ENCODE data around the gene ANLN.

GRCh38 chr7:36478745-36479144 lies 89.1 kb downstream of the ANLN start:
- no peak for TF ChIP-seq CTCF (IDR thresholded peaks at IDR 0.05 in 2 of 3, conservative IDR thresholded peaks at IDR 0.05 in 1 of 3; ENCODE audit: borderline replicate concordance in 1 of 3, insufficient read depth in 1 of 3, low read depth in 2 of 3, low read length in 2 of 3)
- TF ChIP-seq SRF (IDR thresholded peaks at IDR 0.05; ENCODE audit: low read depth): no peak
- no peak for TF ChIP-seq EZH2 (IDR thresholded peaks at IDR 0.05)
